Hematopoietic multipotent progenitor cell (in vitro differentiated cells): Measurements from ENCODE around the gene PRRT1. TPM values are rescaled to one million over a fixed set of nuclear protein-coding genes. Genes with fewer than 3 reads are reported as not detected.
A peak's percentile ranks its signal among the peaks of the same experiment; 100 is the strongest.

Source experiments
- DNase-seq, 3 donors: peaks; one replicate each; pipeline ENCODE4 v3.0.0-alpha.2; 2011 to 2015; ENCODE audit warnings: low read depth in 2 of 3, low spot score in 2 of 3
- total RNA-seq: library from RNA; depleted of rRNA; stranded (reverse); fragments of >200 nt; gene quantifications from one replicate; pipeline ENCODE4 v1.2.3, GENCODE V29; 2012

Gene PRRT1
- total RNA-seq, 1 donor: 0.27 TPM

GRCh38 chr6:32175711-32176475 lies 24.2 kb upstream of the PRRT1 start, which contains the start of gene AGPAT1:
TSS of gene AGPAT1 (minus strand) at chr6:32176084. CDS start at chr6:32171496, 4,588 bp downstream.
- DNase-seq: peak; percentile 78 to 97 (median 96)

GRCh38 chr6:32175322-32175710 lies 23.6 kb upstream of the PRRT1 start:
- no peak for DNase-seq

GRCh38 chr6:32174416-32174815 lies 22.7 kb upstream of the PRRT1 start:
- DNase-seq: no peak

DNA sequence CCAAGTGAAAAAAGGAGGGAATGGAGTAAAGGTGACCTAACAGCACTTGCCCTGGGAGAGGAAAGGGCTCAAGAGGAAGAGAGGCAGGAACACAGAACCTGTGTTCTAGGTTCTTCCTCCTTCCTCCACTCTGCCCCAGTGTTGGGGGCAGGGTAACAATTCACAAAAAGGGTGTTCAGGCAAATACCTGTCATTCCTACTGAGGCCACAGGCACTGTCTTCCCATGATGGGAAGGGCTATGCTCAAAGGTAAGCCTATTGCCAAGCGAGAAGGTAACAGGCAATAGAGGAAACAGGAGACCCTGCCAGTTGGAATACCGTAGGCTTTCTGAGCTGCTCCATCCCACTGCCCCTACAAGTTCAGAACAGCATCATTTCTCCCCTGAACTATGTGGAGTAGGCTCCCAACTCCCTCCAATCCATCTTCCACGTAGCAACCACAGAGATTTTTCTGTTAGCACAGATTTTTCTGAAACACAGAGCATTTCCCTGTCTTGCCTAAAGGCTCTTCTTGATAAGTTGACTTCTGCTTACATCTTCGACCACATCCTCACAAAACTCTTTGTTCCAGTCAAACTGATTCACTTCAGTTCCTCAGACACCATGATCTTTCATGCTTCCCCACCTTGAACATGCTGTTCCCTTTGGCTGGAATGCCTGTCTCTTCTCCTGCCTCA lies 21.4 kb upstream of the PRRT1 start:
- no peak for DNase-seq

DNA sequence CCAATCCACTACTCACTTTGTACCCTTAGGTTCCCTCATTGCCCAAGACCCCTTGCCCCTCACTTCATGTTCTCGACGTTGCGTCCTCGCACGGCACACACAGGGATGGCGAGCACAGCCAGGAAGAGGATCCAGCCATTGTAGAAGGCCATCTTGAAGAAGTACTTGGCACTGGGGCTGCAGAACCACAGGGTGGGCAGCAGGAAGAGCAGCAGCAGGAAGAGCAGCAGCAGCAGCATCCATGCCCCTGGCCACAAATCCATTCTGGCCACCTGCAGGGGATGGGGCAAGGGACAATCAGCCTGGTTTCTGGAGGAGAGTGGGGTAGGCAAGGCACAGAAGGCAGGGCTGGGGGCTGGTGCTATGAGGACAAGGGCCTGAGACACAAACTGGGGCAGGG lies 19.5 kb upstream of the PRRT1 start:
- no peak for DNase-seq

DNA sequence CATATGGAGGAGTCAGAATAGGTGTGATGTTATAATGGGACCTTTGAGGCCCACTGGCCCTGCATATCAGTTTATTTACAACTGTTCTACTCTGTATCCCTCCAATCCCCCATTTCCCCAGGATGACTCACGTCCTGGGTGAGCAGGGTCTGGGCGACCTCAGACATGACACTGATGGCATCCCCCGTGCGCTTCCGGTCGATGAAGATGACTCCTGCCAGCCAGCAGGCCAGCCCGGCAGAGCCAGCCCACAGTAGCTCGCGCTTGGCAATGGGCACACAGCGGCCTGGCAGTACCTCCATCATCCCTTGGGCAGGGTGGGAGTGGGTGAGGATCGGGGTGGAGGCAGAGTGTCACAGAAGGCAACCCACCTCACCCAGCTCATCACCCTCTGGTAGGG lies 18.6 kb upstream of the PRRT1 start:
- DNase-seq: no peak

GRCh38 chr6:32168807-32169591 lies 17.3 kb upstream of the PRRT1 start:
- no peak for DNase-seq

- no peak for DNase-seq
Measured at GRCh38 chr6:32168350-32168749, 16.6 kb upstream of the PRRT1 start.

DNA sequence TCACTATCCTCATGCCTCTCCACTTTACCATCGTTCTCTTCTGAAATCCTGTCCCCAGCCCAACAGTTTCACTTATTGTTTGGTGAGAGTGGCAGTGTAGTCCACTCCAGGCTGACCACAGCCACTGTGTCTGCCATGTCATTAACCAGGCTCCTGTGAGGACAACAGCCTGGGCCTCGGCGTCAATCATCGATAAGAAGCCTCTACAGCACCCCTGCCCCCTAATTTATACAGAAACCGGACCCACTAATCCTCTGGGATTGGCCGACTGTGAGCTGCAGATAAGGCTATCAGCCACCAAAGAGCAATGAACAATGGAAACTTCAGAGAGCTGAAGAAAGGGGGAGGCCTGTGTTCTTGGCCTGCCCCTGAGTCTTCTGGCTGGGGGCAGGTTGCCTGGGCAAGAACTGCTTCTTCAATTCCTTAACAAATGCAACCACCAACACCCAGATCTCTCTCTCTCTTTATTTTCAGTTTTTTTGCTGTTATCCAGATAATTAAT lies 16.1 kb upstream of the PRRT1 start:
- no peak for DNase-seq

- DNase-seq: no peak
Measured at GRCh38 chr6:32167154-32167760, 15.5 kb upstream of the PRRT1 start.

DNA sequence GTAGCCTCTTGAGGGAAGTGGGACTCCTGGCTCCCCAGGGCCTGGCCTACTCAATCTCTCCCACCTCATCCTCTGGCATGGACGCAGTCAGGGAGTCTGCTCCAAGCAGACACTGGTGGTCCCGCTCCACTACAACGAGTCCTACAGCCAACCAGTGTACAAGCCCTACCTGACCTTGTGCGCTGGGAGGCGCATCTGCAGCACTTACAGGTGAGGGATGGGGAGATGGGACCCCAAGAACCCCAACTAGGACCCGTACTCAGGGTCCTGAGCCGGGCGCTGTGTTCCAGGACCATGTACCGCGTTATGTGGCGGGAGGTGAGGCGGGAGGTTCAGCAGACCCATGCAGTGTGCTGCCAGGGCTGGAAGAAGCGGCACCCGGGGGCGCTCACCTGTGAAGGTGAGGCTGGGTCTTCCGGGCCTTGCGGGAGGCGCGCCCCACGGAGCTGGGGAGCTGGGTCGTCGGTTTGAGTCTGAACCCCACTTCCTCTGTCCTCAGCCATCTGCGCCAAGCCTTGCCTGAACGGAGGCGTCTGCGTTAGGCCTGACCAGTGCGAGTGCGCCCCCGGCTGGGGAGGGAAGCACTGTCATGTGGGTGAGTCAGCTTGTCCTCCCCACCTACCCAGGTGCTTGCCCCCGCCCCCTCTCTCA lies 14.8 kb upstream of the PRRT1 start:
- no peak for DNase-seq

GRCh38 chr6:32164295-32164694 lies 12.6 kb upstream of the PRRT1 start, which contains the start of gene EGFL8:
TSS of gene EGFL8 (plus strand) at chr6:32164595. CDS start at chr6:32166166, 1,571 bp downstream.
- no peak for DNase-seq

- DNase-seq: no peak
Measured at GRCh38 chr6:32163559-32164258, 12.0 kb upstream of the PRRT1 start.

- no peak for DNase-seq
Measured at GRCh38 chr6:32158052-32158451, 6.3 kb upstream of the PRRT1 start.

GRCh38 chr6:32156891-32157290 lies 5.2 kb upstream of the PRRT1 start:
- no peak for DNase-seq

DNA sequence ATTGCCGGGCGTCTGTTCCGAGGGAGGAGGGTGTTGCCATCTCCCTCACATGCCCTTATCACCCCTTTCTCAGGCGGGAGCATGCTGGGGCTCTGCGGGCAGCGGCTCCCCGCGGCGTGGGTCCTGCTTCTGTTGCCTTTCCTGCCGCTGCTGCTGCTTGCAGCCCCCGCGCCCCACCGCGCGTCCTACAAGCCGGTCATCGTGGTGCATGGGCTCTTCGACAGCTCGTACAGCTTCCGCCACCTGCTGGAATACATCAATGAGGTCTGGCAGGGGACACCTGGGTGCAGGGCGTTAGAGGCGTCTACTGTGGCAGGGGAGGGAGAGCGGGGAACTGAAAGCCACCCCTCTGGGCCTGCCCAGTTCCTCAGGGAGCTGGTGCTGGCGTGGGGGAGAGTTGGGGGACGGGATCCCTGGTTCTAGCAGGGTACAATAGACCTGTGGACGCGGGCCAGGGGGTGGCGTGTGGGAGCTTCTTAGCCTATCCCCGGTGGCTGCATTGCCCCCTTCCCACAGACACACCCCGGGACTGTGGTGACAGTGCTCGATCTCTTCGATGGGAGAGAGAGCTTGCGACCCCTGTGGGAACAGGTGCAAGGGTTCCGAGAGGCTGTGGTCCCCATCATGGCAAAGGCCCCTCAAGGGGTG lies 2.9 kb upstream of the PRRT1 start:
- peak in 2 of 3 donors; percentile 78 to 83 for DNase-seq

DNA sequence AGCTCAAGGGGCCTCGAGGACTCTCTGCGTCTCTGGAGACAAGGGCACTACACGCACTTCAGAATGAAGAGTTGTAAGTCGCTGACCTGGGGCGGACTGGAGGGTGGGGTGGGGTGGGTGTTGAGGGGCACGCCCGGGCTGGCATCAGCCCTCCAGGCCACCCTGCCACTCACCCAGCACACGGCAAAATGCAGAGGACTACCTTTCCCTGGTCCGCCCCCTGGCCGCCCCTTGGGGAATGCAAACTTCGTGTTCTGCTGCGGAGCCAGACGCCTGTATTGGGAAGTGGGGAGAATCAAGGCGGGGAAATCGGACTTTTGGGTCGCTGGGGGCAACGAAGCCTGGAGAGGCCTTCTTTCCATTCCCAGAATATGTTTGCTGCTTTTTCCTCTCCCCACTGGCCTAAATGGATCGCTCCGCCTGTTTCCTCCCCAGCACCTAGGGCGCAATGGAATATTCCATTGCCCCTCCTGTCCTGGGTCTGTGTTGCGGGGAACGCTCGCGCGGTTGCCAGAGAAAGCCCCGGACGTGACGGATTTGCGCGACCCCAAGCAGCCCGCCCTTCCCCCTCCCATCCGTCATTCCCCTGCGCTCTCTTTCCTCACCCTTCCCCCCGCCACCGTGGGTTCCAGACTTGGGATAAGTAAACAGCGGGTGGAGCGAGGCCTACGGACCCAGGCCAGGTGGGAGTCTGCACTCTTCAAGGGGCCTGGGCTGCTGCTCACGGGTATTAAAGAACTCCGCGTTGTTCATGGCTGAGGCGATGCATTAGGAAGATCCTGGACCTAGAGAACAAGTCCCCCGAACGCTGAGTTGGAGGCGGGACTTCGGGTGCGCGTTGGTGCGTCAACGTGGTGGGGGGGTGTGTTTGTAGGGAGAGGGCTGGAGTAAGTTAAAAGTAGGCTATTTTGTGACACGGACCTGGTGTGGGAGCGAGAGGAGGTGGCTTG lies 2.1 kb upstream of the PRRT1 start, which contains the start of gene PPT2:
Gene PPT2 (plus strand): TSS at position 578 of the 950 bp plus-strand sequence. CDS start 454 bp downstream, outside the sequence.
- peak in 2 of 3 donors; percentile 93 to 97 for DNase-seq
